Liver (tissue), 9 donors: ENCODE results near the gene AHDC1. TPM values are rescaled to one million over a fixed set of nuclear protein-coding genes. Genes with fewer than 3 reads are reported as not detected.

Experiments
- DNase-seq: peaks from one replicate; pipeline ENCODE4 v3.0.0-alpha.2; 2017; ENCODE audit warnings: low spot score
- H3K27ac ChIP-seq, 2 donors: one replicate each; pipeline ENCODE4 v1.7.0; 2013; ENCODE audit warnings: inconsistent platforms in 2 of 2, low read length in 2 of 2, control low read depth in 1 of 2, low read depth in 1 of 2, mild to moderate bottlenecking in 1 of 2
- H3K27me3 ChIP-seq, 4 donors: one replicate each; pipeline versions ENCODE4 v1.6.1 to v1.7.0; 2013; ENCODE audit warnings: low read length in 3 of 4, inconsistent platforms in 1 of 4, mild to moderate bottlenecking in 1 of 4, moderate library complexity in 1 of 4; ENCODE audit not compliant: control insufficient read depth in 4 of 4, insufficient read depth in 4 of 4
- H3K36me3 ChIP-seq, 4 donors: one replicate each; pipeline versions ENCODE4 v1.6.1 to v1.7.0; 2013; ENCODE audit warnings: low read length in 3 of 4, mild to moderate bottlenecking in 3 of 4, low read depth in 1 of 4, moderate library complexity in 1 of 4; ENCODE audit not compliant: control insufficient read depth in 4 of 4, insufficient read depth in 3 of 4
- H3K4me1 ChIP-seq, 4 donors: one replicate each; pipeline versions ENCODE4 v1.6.1 to v1.7.0; 2013; ENCODE audit warnings: low read length in 3 of 4, mild to moderate bottlenecking in 3 of 4, moderate library complexity in 1 of 4; ENCODE audit not compliant: control insufficient read depth in 4 of 4, insufficient read depth in 4 of 4
- H3K4me3 ChIP-seq, 3 donors: one replicate each; pipeline versions ENCODE4 v1.6.1 to v1.7.0; 2013; ENCODE audit warnings: low read length in 3 of 3, control low read depth in 1 of 3, low read depth in 1 of 3, mild to moderate bottlenecking in 1 of 3
- H3K9ac ChIP-seq, 2 donors: one replicate each; pipeline ENCODE4 v1.7.0; 2013; ENCODE audit warnings: low read length in 2 of 2, mild to moderate bottlenecking in 2 of 2, moderate library complexity in 2 of 2, control low read depth in 1 of 2, low read depth in 1 of 2
- H3K9me3 ChIP-seq, 4 donors: one replicate each; pipeline versions ENCODE4 v1.6.1 to v1.7.0; 2013; ENCODE audit warnings: low read length in 3 of 4; ENCODE audit not compliant: control insufficient read depth in 4 of 4
- ATF3 ChIP-seq: IDR thresholded peaks from 2 replicates; pipeline ENCODE4 v1.6.1; 2016; ENCODE audit warnings: antibody characterized with exemption
- CTCF ChIP-seq: fragments of 150-350 bp; IDR thresholded peaks from 2 replicates; pipeline ENCODE4 v1.5.1; 2017; ENCODE audit warnings: improper control_type of control experiment, low read depth, low read length; ENCODE audit not compliant: missing input control
- EGR1 ChIP-seq, 2 donors: IDR thresholded peaks; 2 replicates each; pipeline ENCODE4 v1.6.1; 2016 to 2018; ENCODE audit warnings: antibody characterized with exemption in 2 of 2, low read depth in 2 of 2
- FOXA1 ChIP-seq: IDR thresholded peaks from 2 replicates; pipeline ENCODE4 v1.6.1; 2016; ENCODE audit warnings: antibody characterized with exemption
- FOXA2 ChIP-seq: IDR thresholded peaks from 2 replicates; pipeline ENCODE4 v1.6.1; 2016; ENCODE audit warnings: antibody characterized with exemption
- GABPA ChIP-seq, 2 donors: IDR thresholded peaks in 1 of 2; conservative IDR thresholded peaks in 1 of 2; 2 replicates each; pipeline ENCODE4 v1.6.1; 2016; ENCODE audit warnings: antibody characterized with exemption in 2 of 2, mild to moderate bottlenecking in 1 of 2, moderate library complexity in 1 of 2
- HNF4A ChIP-seq, 2 donors: conservative IDR thresholded peaks; 2 replicates each; pipeline ENCODE4 v1.6.1; 2016; ENCODE audit warnings: antibody characterized with exemption in 2 of 2, mild to moderate bottlenecking in 2 of 2
- HNF4G ChIP-seq: IDR thresholded peaks from 2 replicates; pipeline ENCODE4 v1.6.1; 2016; ENCODE audit warnings: antibody characterized with exemption
- JUND ChIP-seq, 2 donors: IDR thresholded peaks; 2 replicates each; pipeline ENCODE4 v1.6.1; 2016; ENCODE audit warnings: antibody characterized with exemption in 2 of 2
- MAX ChIP-seq: IDR thresholded peaks from 2 replicates; pipeline ENCODE4 v1.6.1; 2016; ENCODE audit warnings: antibody characterized with exemption
- NR2F2 ChIP-seq: IDR thresholded peaks from 2 replicates; pipeline ENCODE4 v1.6.1; 2016; ENCODE audit warnings: antibody characterized with exemption
- RXRA ChIP-seq, 2 donors: IDR thresholded peaks; 2 replicates each; pipeline ENCODE4 v1.6.1; 2017 to 2018; ENCODE audit warnings: antibody characterized with exemption in 2 of 2, mild to moderate bottlenecking in 1 of 2
- YY1 ChIP-seq: IDR thresholded peaks from 2 replicates; pipeline ENCODE4 v1.6.1; 2016; ENCODE audit warnings: antibody characterized with exemption, mild to moderate bottlenecking
- WGBS: extraction: QIAGEN DNeasy Blood & Tissue Kit; methylation state at CpG from one replicate; pipeline ENCODE4 v1.1.7; 2013; 5-methylcytosine and 5-hydroxymethylcytosine counted together
- polyA plus RNA-seq, 2 donors: library from polyadenylated mRNA; stranded (reverse) in 1 of 2; unstranded in 1 of 2; fragments of 200-250 nt in 1 of 2; fragments of >200 nt in 1 of 2; fragmentation: Nextera tagmentation in 1 of 2; extraction: Ambion mirVana in 1 of 2; gene quantifications; one replicate each; pipeline versions ENCODE4 v1.2.1 to v1.2.3, GENCODE V29; 2013 to 2015
- total RNA-seq, 2 donors: library from RNA; depleted of rRNA; stranded (reverse); fragments of >200 nt; gene quantifications; one replicate each; pipeline ENCODE4 v1.2.3, GENCODE V29; 2014
- TF ChIP-seq, protein P1 (sequence below): IDR thresholded peaks from 2 replicates; pipeline ENCODE4 v1.6.1; 2016; ENCODE audit warnings: antibody characterized with exemption, mild to moderate bottlenecking
- donor health status: healthy.
- donor health status: healthy.
- donor health status: healthy.
- donor health status: healthy.
- donor health status: healthy.

AHDC1 gene
- total and polyA plus RNA-seq, 4 donors, result 2.4 to 6.5 (median 5.5) TPM

DNA sequence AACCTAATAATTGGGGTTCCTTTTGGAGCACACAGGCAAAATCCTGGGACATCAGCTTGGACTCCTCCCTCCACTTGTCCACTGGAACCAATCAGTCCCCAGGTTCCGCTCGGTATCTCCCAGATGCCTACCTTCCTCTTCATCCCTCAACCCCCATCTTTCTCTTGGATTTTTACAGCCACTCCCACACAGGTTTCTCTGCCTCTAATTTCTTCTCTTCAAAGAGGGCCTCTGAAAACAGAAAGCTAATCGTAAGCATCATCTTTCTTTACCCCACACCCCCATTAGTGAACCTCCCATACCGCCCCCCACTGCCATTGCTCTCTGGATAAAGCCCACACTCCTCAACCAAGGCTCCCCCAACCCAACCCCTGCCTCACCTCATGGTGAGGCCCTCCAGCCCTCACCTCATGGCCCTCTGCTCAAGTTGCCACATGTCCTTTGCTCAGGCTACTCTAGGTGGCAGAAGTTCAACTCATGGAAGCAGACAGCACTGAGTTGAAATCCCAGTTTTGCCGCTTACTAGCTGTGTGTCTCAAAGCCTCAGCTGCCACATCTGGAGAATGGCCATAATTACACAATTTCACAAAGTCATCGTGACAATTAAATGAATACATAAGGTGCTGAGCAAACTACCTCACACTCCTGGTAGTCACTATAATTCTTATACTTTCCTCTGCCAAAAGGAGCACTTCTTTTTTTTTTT, 95.8 kb downstream of the AHDC1 start:
- Histone ChIP-seq H3K27ac (no peak overlapping the region), H3K9ac (no peak overlapping the region), H3K36me3 (no peaks in the 10 kb centered on the region), H3K9me3 (no peaks in the 10 kb centered on the region), H3K4me1 (peaks cover 0 to 4% (median 2%) of the 10 kb centered on the region in 4 donors), H3K4me3 (no peak overlapping the region), H3K27me3 (no peaks in the 10 kb centered on the region)
- 93% methylated on average over 6 of the region's 6 CpGs for WGBS
- no peak for DNase-seq
- TF ChIP-seq, protein P1, sequence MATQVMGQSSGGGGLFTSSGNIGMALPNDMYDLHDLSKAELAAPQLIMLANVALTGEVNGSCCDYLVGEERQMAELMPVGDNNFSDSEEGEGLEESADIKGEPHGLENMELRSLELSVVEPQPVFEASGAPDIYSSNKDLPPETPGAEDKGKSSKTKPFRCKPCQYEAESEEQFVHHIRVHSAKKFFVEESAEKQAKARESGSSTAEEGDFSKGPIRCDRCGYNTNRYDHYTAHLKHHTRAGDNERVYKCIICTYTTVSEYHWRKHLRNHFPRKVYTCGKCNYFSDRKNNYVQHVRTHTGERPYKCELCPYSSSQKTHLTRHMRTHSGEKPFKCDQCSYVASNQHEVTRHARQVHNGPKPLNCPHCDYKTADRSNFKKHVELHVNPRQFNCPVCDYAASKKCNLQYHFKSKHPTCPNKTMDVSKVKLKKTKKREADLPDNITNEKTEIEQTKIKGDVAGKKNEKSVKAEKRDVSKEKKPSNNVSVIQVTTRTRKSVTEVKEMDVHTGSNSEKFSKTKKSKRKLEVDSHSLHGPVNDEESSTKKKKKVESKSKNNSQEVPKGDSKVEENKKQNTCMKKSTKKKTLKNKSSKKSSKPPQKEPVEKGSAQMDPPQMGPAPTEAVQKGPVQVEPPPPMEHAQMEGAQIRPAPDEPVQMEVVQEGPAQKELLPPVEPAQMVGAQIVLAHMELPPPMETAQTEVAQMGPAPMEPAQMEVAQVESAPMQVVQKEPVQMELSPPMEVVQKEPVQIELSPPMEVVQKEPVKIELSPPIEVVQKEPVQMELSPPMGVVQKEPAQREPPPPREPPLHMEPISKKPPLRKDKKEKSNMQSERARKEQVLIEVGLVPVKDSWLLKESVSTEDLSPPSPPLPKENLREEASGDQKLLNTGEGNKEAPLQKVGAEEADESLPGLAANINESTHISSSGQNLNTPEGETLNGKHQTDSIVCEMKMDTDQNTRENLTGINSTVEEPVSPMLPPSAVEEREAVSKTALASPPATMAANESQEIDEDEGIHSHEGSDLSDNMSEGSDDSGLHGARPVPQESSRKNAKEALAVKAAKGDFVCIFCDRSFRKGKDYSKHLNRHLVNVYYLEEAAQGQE, result no peak
- no peak for TF ChIP-seq HNF4A (conservative IDR thresholded peaks at IDR 0.05)
- TF ChIP-seq YY1, result no peak
- no peak for TF ChIP-seq GABPA (IDR thresholded peaks at IDR 0.05 in 1 of 2, conservative IDR thresholded peaks at IDR 0.05 in 1 of 2)
- no peak for TF ChIP-seq FOXA1
- TF ChIP-seq NR2F2, result no peak
- no peak for TF ChIP-seq RXRA (IDR thresholded peaks at IDR 0.05)
- TF ChIP-seq MAX, result no peak
- TF ChIP-seq ATF3, result no peak
- TF ChIP-seq EGR1 (IDR thresholded peaks at IDR 0.05; ENCODE audit: low read depth in 2 of 2), result no peak
- TF ChIP-seq JUND (IDR thresholded peaks at IDR 0.05), result no peak
- TF ChIP-seq CTCF, result no peak
- no peak for TF ChIP-seq HNF4G

DNA sequence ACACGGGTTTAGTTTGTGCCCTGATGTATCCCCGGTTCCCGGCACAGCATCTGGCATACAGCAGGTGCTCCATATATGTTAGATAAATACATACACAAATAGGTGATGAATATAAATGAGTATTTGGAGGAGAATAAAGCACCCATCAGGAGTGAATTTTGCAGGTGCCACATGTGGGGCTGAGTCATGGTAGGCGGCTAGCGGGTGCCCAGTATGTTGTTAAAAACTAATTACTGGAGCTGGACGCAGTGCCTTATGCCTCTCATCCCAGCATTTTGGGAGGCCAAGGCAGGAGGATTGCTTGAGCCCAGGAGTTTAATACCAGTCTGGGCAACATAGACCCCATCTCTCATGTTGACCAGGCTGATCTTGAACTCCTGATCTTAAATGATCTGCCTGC, 97.2 kb downstream of the AHDC1 start:
- Histone ChIP-seq H3K27me3 (no peaks in the 10 kb centered on the region), H3K9me3 (no peaks in the 10 kb centered on the region), H3K4me3 (no peak overlapping the region), H3K27ac (no peak overlapping the region), H3K4me1 (peaks cover 0 to 4% (median 2%) of the 10 kb centered on the region in 4 donors), H3K36me3 (no peaks in the 10 kb centered on the region), H3K9ac (no peak overlapping the region)
- no peak for DNase-seq
- TF ChIP-seq NR2F2, result no peak
- TF ChIP-seq MAX, result no peak
- no peak for TF ChIP-seq FOXA2
- 97% methylated on average over 6 of the region's 6 CpGs for WGBS
